ENCODE results near the gene MAST1.

DNA sequence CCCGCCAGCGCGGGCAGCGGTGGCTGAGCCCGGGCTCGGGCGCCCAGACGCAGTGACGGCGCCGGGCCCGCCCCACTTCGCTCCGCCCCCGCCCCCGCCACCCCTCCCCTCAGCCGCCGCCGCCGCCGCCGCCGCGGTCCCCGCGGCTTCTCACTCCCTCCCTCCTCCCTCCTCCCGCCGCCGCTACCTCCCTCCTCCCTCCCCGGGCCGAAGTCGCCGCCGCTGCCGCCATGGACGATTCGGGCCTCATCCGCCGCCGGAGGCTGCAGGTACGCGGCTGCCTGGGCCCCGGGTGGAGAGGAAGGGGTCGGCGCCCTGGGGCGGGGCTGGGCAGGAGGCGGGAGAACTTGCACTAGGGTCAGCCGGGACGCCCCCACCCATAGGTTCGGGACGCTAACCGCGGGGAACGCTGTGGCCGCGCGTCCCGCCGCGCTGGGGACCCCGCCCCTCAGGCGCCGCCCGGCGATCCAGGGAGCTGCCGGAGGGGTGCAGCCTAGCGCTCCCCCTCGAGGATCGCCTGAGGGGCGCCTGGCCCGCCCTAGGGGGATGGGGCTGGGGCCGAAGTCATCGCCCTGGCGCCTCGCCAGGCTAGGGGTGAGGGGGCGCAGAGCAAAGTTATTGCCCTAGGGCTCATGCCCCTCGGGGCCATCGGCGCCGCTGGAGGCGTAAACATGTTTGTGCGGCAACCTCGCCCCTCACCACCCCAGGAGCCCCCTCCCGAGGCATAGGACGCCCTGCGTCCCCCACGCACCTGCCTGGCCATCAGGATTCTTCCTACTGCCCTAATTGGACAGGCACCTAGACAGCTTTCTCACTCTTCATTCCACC, 4.4 kb upstream of the MAST1 start:
- TF ChIP-seq, protein P1, sequence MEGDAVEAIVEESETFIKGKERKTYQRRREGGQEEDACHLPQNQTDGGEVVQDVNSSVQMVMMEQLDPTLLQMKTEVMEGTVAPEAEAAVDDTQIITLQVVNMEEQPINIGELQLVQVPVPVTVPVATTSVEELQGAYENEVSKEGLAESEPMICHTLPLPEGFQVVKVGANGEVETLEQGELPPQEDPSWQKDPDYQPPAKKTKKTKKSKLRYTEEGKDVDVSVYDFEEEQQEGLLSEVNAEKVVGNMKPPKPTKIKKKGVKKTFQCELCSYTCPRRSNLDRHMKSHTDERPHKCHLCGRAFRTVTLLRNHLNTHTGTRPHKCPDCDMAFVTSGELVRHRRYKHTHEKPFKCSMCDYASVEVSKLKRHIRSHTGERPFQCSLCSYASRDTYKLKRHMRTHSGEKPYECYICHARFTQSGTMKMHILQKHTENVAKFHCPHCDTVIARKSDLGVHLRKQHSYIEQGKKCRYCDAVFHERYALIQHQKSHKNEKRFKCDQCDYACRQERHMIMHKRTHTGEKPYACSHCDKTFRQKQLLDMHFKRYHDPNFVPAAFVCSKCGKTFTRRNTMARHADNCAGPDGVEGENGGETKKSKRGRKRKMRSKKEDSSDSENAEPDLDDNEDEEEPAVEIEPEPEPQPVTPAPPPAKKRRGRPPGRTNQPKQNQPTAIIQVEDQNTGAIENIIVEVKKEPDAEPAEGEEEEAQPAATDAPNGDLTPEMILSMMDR (conservative IDR thresholded peaks at IDR 0.05; ENCODE audit: low read depth, low read length): no peak
- no peak for TF ChIP-seq EZH2 (IDR thresholded peaks at IDR 0.05; ENCODE audit: low read length, unreplicated experiment)

Data from PC-3 (cell line).